ENCODE measurements around the gene SLCO3A1. TPM values are rescaled to one million over a fixed set of nuclear protein-coding genes. Genes with fewer than 3 reads are reported as not detected.

The SLCO3A1 gene
- total and polyA plus RNA-seq, 2 experiments from 2014 or later, result 35.5 to 71.9 TPM

DNA sequence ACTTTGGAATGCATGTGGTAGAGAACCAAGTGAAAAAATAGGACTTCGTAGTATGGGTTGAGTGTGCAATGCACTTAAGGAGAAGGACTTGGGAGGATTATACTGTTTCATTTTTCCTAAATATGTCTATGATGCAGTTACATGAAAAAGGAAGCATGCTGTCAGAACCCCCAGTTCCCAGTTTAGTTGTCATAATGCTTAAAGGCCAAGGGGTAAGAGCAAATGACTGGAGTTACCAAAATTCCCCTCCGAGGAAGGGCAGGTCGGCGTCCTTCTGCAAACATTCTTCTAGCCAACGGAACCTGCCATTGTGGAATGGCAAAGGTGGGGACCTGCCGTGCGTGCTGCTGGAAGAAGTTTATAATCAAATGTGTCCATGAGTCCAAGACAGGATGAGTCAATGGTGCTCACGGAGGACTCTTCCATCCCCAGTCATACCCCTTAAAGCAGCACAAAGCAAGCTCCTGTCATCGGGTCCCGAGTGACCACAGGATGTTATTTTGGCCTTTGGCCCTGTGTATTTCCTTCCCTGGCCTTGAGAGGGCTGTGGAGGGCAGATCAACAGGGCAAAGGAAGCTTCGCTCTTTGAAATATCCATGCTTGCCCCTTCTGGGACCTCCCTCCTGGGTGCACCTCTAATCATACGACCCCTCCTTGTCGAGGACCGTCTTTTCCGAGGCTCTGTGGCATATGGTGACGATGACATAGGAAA is 93.2 kb downstream of the SLCO3A1 start:
- no peaks in the 10 kb centered on the region for H3K9me3 ChIP-seq (ENCODE audit: low read depth)
- peaks cover 53% of the 10 kb centered on the region for H3K4me1 ChIP-seq (ENCODE audit: low read depth)
- no peaks in the 10 kb centered on the region for H3K36me3 ChIP-seq
- no peaks in the 10 kb centered on the region for H3K27me3 ChIP-seq
- no peak overlapping the region for H3K4me3 ChIP-seq
- no peak for DNase-seq (ENCODE audit: low read depth in 1 of 2, low spot score in 1 of 2)
- TF ChIP-seq, protein P1, sequence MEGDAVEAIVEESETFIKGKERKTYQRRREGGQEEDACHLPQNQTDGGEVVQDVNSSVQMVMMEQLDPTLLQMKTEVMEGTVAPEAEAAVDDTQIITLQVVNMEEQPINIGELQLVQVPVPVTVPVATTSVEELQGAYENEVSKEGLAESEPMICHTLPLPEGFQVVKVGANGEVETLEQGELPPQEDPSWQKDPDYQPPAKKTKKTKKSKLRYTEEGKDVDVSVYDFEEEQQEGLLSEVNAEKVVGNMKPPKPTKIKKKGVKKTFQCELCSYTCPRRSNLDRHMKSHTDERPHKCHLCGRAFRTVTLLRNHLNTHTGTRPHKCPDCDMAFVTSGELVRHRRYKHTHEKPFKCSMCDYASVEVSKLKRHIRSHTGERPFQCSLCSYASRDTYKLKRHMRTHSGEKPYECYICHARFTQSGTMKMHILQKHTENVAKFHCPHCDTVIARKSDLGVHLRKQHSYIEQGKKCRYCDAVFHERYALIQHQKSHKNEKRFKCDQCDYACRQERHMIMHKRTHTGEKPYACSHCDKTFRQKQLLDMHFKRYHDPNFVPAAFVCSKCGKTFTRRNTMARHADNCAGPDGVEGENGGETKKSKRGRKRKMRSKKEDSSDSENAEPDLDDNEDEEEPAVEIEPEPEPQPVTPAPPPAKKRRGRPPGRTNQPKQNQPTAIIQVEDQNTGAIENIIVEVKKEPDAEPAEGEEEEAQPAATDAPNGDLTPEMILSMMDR (IDR thresholded peaks at IDR 0.05; ENCODE audit: low read depth, low read length), result peak; percentile 9
- H3K27ac ChIP-seq, result peak overlapping the region; percentile 85

- Histone ChIP-seq H3K27me3 (no peaks in the 10 kb centered on the region), H3K4me3 (no peak overlapping the region), H3K4me1 (ENCODE audit: low read depth) (peaks cover 48% of the 10 kb centered on the region), H3K36me3 (no peaks in the 10 kb centered on the region), H3K9me3 (ENCODE audit: low read depth) (no peaks in the 10 kb centered on the region), H3K27ac (peak overlapping the region; percentile 85)
- TF ChIP-seq, protein P1 (IDR thresholded peaks at IDR 0.05; ENCODE audit: low read depth, low read length), result no peak
- DNase-seq (ENCODE audit: low read depth in 1 of 2, low spot score in 1 of 2), result no peak
Observed at GRCh38 chr15:91947293-91947679, 93.8 kb downstream of the SLCO3A1 start.

GRCh38 chr15:91947683-91948608 is 94.4 kb downstream of the SLCO3A1 start:
- peaks cover 41% of the 10 kb centered on the region for H3K4me1 ChIP-seq (ENCODE audit: low read depth)
- peak overlapping the region; percentile 85 for H3K27ac ChIP-seq
- H3K4me3 ChIP-seq, result no peak overlapping the region
- H3K9me3 ChIP-seq (ENCODE audit: low read depth), result no peaks in the 10 kb centered on the region
- no peaks in the 10 kb centered on the region for H3K36me3 ChIP-seq
- TF ChIP-seq, protein P1 (IDR thresholded peaks at IDR 0.05; ENCODE audit: low read depth, low read length), result no peak
- DNase-seq (ENCODE audit: low read depth in 1 of 2, low spot score in 1 of 2), result peak; percentile 37 to 62
- H3K27me3 ChIP-seq, result no peaks in the 10 kb centered on the region

GRCh38 chr15:91949361-91949760 is 95.9 kb downstream of the SLCO3A1 start:
- TF ChIP-seq, protein P1 (IDR thresholded peaks at IDR 0.05; ENCODE audit: low read depth, low read length), result no peak
- H3K4me3 ChIP-seq, result no peak overlapping the region
- DNase-seq (ENCODE audit: low read depth in 1 of 2, low spot score in 1 of 2), result no peak
- no peaks in the 10 kb centered on the region for H3K27me3 ChIP-seq
- H3K36me3 ChIP-seq, result no peaks in the 10 kb centered on the region
- H3K9me3 ChIP-seq (ENCODE audit: low read depth), result no peaks in the 10 kb centered on the region
- H3K27ac ChIP-seq, result no peak overlapping the region
- peaks cover 39% of the 10 kb centered on the region for H3K4me1 ChIP-seq (ENCODE audit: low read depth)

GRCh38 chr15:91950054-91950453 is 96.5 kb downstream of the SLCO3A1 start:
- H3K4me1 ChIP-seq (ENCODE audit: low read depth), result peaks cover 35% of the 10 kb centered on the region
- H3K4me3 ChIP-seq, result no peak overlapping the region
- no peaks in the 10 kb centered on the region for H3K36me3 ChIP-seq
- H3K27me3 ChIP-seq, result no peaks in the 10 kb centered on the region
- H3K9me3 ChIP-seq (ENCODE audit: low read depth), result no peaks in the 10 kb centered on the region
- TF ChIP-seq, protein P1 (IDR thresholded peaks at IDR 0.05; ENCODE audit: low read depth, low read length), result no peak
- H3K27ac ChIP-seq, result no peak overlapping the region
- DNase-seq (ENCODE audit: low read depth in 1 of 2, low spot score in 1 of 2), result no peak
